NT2/D1 (cell line): ENCODE measurements around the gene ME1.
"Not testable (repeated sequence)": the region's sequence is repeated elsewhere in the genome, so short reads cannot be mapped to it uniquely, and the experiment has no call there.

Experiments
- DNase-seq: peaks from one replicate; pipeline ENCODE4 v3.0.0-alpha.2; 2011; ENCODE audit warnings: low read depth, low spot score
- H3K27me3 ChIP-seq: 2 replicates; pipeline ENCODE4 v1.6.0; 2011; ENCODE audit warnings: mild to moderate bottlenecking; ENCODE audit not compliant: insufficient read length, insufficient read depth
- H3K36me3 ChIP-seq: 2 replicates; pipeline ENCODE4 v1.6.1; 2011; ENCODE audit warnings: mild to moderate bottlenecking, low read length, mixed read lengths; ENCODE audit not compliant: insufficient read depth, insufficient read length
- H3K4me1 ChIP-seq: 2 replicates; pipeline ENCODE4 v1.5.1; 2011; ENCODE audit not compliant: insufficient read depth, insufficient read length
- H3K4me3 ChIP-seq: 2 replicates; pipeline ENCODE4 v1.5.1; 2011; ENCODE audit warnings: low read depth; ENCODE audit not compliant: insufficient read length
- H3K9ac ChIP-seq: 2 replicates; pipeline ENCODE4 v1.6.0; 2011; ENCODE audit warnings: low read depth; ENCODE audit not compliant: insufficient read length
- H3K9me3 ChIP-seq: 2 replicates; pipeline ENCODE4 v1.5.1; 2011; ENCODE audit warnings: mild to moderate bottlenecking, low read length; ENCODE audit not compliant: insufficient read depth
- SUZ12 ChIP-seq: IDR thresholded peaks from 2 replicates; pipeline ENCODE4 v1.6.1; 2011; ENCODE audit not compliant: insufficient read length, insufficient read depth; ENCODE audit errors: extremely low read depth
- YY1 ChIP-seq: IDR thresholded peaks from 2 replicates; pipeline ENCODE4 v1.6.1; 2011; ENCODE audit not compliant: insufficient read length, insufficient read depth
- ZNF274 ChIP-seq: IDR thresholded peaks from 2 replicates; pipeline ENCODE4 v1.6.1; 2011; ENCODE audit warnings: mild to moderate bottlenecking, low read depth, low read length

ME1 gene

DNA sequence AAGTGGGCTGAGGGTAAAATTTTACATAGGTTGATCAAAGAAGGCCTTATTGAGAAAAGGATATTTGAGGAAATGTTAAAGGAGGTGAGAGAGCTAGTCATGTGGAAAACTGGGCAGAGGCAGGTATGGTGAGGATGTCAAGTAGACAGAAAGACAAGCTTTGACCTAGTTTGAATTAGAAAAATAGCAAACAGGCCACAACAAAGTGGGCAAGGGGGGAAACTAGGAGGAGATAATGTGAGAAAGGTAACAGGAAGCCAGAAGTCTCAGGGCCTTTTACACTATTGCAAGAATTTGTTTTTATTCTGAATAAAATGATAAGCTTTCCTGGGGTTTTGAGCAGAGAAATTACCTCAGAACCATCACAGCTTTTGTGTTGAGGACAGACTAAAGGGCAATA, 122.0 kb downstream of the ME1 start:
- no peak for DNase-seq
- H3K36me3 ChIP-seq: no peaks in the 10 kb centered on the region
- H3K27me3 ChIP-seq: no peaks in the 10 kb centered on the region

DNA sequence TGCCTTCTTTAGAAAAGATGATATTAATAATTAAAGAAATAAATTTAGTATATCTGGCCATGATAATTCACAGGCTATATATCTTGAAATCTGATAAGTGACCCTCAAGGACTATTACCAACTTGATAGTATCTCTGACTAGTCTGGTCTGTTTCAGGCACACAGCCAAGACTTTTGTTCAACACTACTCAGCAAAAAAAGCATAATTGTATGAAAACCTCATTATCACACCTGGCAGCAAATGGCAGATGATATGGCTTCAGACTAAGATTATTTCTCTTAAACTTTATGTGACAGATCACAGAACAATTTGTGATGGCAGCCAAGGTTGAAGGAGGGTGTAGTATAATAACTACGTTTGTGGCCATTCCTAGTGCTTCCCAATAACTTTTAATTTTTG, 123.0 kb downstream of the ME1 start:
- DNase-seq: no peak
- no peaks in the 10 kb centered on the region for H3K9me3 ChIP-seq
- TF ChIP-seq YY1: no peak

More for the DNA sequence above, 122.0 kb downstream of the ME1 start:
- H3K4me3 ChIP-seq: no peak overlapping the region
- TF ChIP-seq SUZ12 (no peak), YY1 (no peak), ZNF274 (no peak)
- no peak overlapping the region for H3K9ac ChIP-seq
- H3K4me1 ChIP-seq: no peaks in the 10 kb centered on the region
- no peaks in the 10 kb centered on the region for H3K9me3 ChIP-seq

DNA sequence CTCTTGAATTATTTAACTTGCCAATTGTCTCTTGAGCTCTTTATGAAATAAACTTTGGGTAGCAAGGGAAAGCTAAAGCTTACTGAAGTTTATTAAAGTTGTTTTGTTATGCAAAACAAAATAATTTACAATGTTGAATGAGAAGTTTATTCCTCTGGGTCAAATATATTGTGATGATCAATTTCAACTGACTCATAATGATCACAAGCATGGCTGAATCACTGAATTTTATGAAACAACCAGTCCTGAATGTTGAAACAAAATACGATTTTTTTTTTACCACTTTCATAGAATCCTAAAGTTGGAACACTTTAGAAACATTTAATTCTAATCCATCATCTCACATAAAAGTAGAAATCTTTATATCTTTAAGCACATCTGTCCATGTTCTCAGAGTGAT, 127.4 kb downstream of the ME1 start:
- TF ChIP-seq ZNF274: no peak
- Histone ChIP-seq H3K4me1 (no peaks in the 10 kb centered on the region), H3K9ac (no peak overlapping the region), H3K9me3 (no peaks in the 10 kb centered on the region), H3K27me3 (no peaks in the 10 kb centered on the region), H3K36me3 (no peaks in the 10 kb centered on the region), H3K4me3 (no peak overlapping the region)
- DNase-seq: no peak

More for the DNA sequence above, 123.0 kb downstream of the ME1 start:
- H3K36me3 ChIP-seq: no peaks in the 10 kb centered on the region
- no peak overlapping the region for H3K4me3 ChIP-seq
- H3K27me3 ChIP-seq: no peaks in the 10 kb centered on the region
- H3K4me1 ChIP-seq: no peaks in the 10 kb centered on the region
- no peak overlapping the region for H3K9ac ChIP-seq

DNA sequence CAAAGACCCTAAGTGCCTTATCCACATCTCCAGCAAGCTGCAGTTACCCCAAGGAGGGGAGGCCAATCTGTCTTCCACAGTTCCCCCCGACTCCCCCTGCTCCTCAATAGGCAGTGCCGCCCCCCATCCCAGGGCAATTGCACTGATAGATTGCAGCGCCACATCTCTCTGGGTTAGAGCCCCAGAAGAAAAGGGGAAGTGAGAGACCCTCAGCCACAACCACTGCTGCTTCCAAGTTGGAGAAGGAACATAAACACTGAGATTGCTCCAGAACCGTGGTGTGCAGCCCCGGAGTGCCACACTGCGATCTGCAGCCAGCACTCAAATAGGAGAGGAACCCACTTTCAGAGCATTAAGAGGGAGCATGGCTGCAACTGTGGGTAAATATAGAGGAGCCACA, 136.2 kb downstream of the ME1 start:
- Histone ChIP-seq H3K27me3 (no peaks in the 10 kb centered on the region), H3K36me3 (no peaks in the 10 kb centered on the region), H3K4me3 (no peak overlapping the region), H3K9ac (no peak overlapping the region), H3K4me1 (no peaks in the 10 kb centered on the region), H3K9me3 (no peaks in the 10 kb centered on the region)
- no peak for TF ChIP-seq YY1
- TF ChIP-seq ZNF274: no peak
- no peak for TF ChIP-seq SUZ12
- no peak for DNase-seq

DNA sequence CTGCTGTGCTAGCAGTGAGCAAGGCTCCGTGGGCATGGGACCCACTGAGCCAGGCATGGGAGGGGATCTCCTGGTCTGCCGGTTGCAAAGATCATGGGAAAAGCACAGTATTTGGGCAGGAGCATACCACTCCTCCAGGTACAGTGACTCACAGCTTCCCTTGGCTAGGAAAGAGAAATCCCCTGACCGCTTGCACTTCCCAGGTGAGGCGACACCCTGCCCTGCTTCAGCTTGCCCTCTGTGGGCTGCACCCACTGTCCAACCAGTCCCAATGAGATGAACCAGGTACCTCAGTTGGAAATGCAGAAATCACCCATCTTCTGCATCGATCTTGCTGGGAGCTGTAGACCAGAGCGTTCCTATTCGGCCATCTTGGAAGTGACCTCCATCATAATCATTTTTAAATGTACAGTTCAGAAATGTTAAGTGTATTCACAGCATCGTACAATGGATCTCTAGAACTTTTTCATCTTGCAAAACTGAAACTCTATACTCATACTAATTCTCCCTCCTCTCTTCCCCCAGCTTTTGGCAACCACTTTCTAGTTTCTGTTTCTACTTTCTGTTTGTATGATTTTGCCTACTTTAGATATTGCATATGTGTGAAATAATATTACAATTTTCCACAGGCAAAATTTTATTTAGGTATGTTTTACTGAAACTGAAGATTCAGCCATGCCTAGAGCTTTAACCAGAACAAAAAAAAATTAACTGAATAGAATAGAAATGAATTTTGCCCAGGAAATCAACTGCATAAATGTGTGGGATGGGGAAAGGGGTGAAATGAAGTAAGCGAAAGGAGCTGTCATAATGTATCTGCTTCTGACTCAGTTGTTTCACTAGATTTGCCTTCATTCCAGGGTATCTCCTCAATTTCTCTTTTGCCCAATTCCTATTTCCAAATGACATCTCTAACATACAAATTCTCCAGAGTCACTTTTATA, 137.7 kb downstream of the ME1 start:
- TF ChIP-seq YY1 (no peak), SUZ12 (no peak), ZNF274 (no peak)
- Histone ChIP-seq H3K27me3 (no peaks in the 10 kb centered on the region), H3K9ac (no peak overlapping the region), H3K9me3 (no peaks in the 10 kb centered on the region), H3K4me1 (no peaks in the 10 kb centered on the region), H3K4me3 (no peak overlapping the region), H3K36me3 (no peaks in the 10 kb centered on the region)
- no peak for DNase-seq

DNA sequence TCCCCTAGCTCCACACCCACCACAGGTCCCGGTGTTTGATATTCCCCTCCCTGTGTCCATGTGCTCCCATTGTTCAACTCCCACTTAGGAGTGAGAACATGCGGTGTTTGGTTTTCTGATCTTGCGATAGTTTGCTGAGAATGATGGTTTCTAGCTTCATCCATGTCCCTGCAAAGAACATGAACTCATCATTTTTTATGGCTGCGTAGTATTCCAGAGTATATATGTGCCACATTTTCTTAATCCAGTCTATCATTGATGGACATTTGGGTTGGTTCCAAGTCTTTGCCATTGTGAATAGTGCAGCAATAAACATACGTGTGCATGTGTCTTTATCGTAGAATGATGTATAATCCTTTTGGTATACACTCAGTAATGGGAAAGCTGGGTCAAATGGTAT, 143.6 kb downstream of the ME1 start:
- not testable (repeated sequence) for H3K9ac ChIP-seq, H3K4me1 ChIP-seq, H3K9me3 ChIP-seq, H3K36me3 ChIP-seq, DNase-seq, H3K27me3 ChIP-seq, H3K4me3 ChIP-seq

DNA sequence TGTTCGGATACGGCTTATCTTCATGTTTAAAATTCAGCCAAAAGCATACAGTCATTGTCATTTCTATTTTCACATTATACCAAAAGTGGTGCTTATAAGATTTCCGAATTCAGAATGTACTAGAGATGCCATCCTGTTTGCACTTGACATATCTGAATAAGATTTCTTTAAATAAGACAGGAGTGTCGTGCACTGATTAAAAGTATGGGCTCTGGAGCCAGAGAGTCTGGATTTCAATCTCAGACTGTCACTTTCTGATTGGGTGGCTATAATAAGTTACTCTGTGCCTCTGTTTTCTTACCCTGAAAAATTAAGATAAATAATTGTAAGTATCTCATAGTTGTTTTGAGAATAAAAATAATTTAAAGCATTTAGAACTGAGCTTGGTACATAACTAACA, 144.9 kb downstream of the ME1 start:
- no peak overlapping the region for H3K9ac ChIP-seq
- no peaks in the 10 kb centered on the region for H3K9me3 ChIP-seq
- no peaks in the 10 kb centered on the region for H3K4me1 ChIP-seq
- DNase-seq: no peak
- no peak overlapping the region for H3K4me3 ChIP-seq
- H3K27me3 ChIP-seq: no peaks in the 10 kb centered on the region
- TF ChIP-seq YY1 (no peak), ZNF274 (no peak), SUZ12 (no peak)
- no peaks in the 10 kb centered on the region for H3K36me3 ChIP-seq

DNA sequence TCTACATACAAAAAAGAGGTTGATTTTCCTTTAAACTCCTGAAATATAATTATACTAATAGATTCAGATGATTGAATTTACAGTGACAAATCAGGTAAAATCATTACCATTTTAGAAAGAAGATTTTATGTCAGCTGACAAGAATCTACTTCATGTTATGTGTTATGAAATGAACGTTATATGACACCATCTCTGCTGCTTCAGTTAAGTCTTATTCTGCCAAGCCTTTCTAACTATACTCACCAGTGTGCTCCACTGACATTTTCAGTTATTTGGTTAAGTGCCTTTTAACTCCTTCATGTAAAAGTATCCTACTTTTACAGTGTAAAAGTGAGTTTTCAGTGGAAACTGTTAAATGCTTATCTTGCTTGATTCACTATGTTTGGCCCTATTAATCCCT, 157.3 kb downstream of the ME1 start:
- H3K4me3 ChIP-seq: no peak overlapping the region
- H3K27me3 ChIP-seq: no peaks in the 10 kb centered on the region
- H3K36me3 ChIP-seq: no peaks in the 10 kb centered on the region
- H3K4me1 ChIP-seq: no peaks in the 10 kb centered on the region
- TF ChIP-seq YY1: no peak
- TF ChIP-seq SUZ12: no peak
- TF ChIP-seq ZNF274: no peak
- no peak for DNase-seq
- H3K9ac ChIP-seq: no peak overlapping the region
- no peaks in the 10 kb centered on the region for H3K9me3 ChIP-seq
